ENCODE measurements around the gene TCHHL1.

DNA sequence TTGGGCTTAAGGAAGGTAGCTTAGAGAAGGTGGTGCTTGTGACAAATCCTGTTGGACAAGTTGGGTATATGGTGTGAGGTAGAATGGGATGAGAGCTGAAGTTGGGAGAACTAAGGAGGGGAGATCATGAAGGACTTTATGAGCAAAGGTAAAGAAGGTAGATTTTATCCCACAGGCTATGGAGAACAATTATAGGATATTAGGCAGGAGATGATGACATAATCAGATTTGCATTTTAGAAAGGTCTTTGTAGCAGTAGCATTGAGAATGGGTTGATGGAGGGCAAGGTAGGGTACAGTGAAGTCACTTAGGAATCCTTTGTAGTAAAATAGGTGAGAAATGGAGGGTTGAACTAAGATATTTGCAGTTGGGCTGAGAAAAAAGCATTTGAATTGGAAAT, 41.3 kb upstream of the TCHHL1 start:
- TF ChIP-seq SAFB2 (IDR thresholded peaks at IDR 0.05; ENCODE audit: borderline replicate concordance, low read depth, low read length, severe bottlenecking) (no peak), SREBF1 (IDR thresholded peaks at IDR 0.05; ENCODE audit: borderline replicate concordance, low read depth, low read length) (no peak), ZBTB17 (CRISPR knock-in tag; IDR thresholded peaks at IDR 0.05) (no peak), GABPA (tag; conservative IDR thresholded peaks at IDR 0.05; ENCODE audit: low read depth) (no peak)
- TF ChIP-seq, protein P1, sequence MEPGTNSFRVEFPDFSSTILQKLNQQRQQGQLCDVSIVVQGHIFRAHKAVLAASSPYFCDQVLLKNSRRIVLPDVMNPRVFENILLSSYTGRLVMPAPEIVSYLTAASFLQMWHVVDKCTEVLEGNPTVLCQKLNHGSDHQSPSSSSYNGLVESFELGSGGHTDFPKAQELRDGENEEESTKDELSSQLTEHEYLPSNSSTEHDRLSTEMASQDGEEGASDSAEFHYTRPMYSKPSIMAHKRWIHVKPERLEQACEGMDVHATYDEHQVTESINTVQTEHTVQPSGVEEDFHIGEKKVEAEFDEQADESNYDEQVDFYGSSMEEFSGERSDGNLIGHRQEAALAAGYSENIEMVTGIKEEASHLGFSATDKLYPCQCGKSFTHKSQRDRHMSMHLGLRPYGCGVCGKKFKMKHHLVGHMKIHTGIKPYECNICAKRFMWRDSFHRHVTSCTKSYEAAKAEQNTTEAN (CRISPR knock-in tag; IDR thresholded peaks at IDR 0.05) = no peak
- TF ChIP-seq, protein P2, sequence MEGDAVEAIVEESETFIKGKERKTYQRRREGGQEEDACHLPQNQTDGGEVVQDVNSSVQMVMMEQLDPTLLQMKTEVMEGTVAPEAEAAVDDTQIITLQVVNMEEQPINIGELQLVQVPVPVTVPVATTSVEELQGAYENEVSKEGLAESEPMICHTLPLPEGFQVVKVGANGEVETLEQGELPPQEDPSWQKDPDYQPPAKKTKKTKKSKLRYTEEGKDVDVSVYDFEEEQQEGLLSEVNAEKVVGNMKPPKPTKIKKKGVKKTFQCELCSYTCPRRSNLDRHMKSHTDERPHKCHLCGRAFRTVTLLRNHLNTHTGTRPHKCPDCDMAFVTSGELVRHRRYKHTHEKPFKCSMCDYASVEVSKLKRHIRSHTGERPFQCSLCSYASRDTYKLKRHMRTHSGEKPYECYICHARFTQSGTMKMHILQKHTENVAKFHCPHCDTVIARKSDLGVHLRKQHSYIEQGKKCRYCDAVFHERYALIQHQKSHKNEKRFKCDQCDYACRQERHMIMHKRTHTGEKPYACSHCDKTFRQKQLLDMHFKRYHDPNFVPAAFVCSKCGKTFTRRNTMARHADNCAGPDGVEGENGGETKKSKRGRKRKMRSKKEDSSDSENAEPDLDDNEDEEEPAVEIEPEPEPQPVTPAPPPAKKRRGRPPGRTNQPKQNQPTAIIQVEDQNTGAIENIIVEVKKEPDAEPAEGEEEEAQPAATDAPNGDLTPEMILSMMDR (IDR thresholded peaks at IDR 0.05 in 2 of 3, conservative IDR thresholded peaks at IDR 0.05 in 1 of 3; ENCODE audit: insufficient read depth in 2 of 3, low read depth in 1 of 3, low read length in 3 of 3) = no peak
